ENCODE measurements around the gene MAP7. TPM values are rescaled to one million over a fixed set of nuclear protein-coding genes. Genes with fewer than 3 reads are reported as not detected.
"Not testable (repeated sequence)": the region's sequence is repeated elsewhere in the genome, so short reads cannot be mapped to it uniquely, and the experiment has no call there.

Gene MAP7
- total RNA-seq, 2 donors from 2014 or later, result 5.1 to 6.9 TPM

- ATAC-seq (ENCODE audit: insufficient number of reproducible peaks, low FRiP score, low read depth), result no peak
Measured at GRCh38 chr6:136494710-136495109, 55.5 kb downstream of the MAP7 start.

DNA sequence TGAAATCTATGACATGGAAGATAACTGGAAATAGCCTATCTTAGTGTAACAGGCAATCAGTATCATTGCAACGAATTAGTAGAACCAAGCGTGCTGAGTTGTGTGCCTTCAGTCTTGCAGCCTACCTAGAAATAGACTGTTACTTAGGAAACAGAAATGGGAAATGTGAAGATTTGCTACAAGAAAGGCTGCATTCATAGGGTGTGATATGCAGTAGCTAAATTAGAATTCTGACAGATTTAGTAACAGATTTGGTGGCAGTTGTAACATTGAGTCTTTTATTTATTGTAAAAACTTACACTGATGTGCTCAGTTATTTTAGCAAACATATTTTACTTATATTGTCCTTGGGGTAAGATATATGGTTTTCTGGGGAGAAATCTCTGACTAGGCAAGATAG is 56.2 kb downstream of the MAP7 start:
- Histone ChIP-seq H3K9me3 (no peaks in the 10 kb centered on the region), H3K27me3 (replicated peaks; ENCODE audit: insufficient read depth) (no peaks in the 10 kb centered on the region), H3K27ac (no peak overlapping the region), H3K4me1 (ENCODE audit: control insufficient read depth in 1 of 2, low read depth in 2 of 2) (no peaks in the 10 kb centered on the region), H3K4me3 (no peak overlapping the region), H3K36me3 (no peaks in the 10 kb centered on the region)
- ATAC-seq (ENCODE audit: insufficient number of reproducible peaks, low FRiP score, low read depth) (no peak), DNase-seq (ENCODE audit: low spot score) (no peak)
- no peak for TF ChIP-seq CTCF (IDR thresholded peaks at IDR 0.05)

More at GRCh38 chr6:136494710-136495109, 55.5 kb downstream of the MAP7 start:
- H3K4me3 ChIP-seq, result no peak overlapping the region
- H3K4me1 ChIP-seq (ENCODE audit: control insufficient read depth in 1 of 2, low read depth in 2 of 2), result no peaks in the 10 kb centered on the region
- no peaks in the 10 kb centered on the region for H3K36me3 ChIP-seq
- TF ChIP-seq CTCF (IDR thresholded peaks at IDR 0.05), result no peak
- no peaks in the 10 kb centered on the region for H3K9me3 ChIP-seq
- no peaks in the 10 kb centered on the region for H3K27me3 ChIP-seq (replicated peaks; ENCODE audit: insufficient read depth)
- no peak overlapping the region for H3K27ac ChIP-seq
- no peak for DNase-seq (ENCODE audit: low spot score)

DNA sequence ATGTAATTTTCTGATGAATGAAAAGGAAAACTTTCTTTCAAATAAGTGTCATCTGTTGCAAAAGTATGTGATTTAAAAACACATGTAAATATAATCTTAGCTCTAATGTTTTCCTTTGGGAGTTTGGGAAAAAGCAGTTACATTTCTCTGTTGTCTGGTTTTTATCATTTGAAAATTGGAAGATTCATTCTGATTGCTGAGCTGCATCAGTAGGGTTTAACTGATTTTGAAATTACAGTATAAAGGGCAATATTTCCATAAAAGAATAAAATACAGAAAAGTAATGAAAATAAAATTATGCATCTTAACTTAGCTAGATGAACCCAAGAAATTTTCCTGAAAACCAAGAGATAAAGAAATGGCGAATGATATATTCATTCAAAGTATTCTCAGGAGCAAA is 57.8 kb downstream of the MAP7 start:
- Histone ChIP-seq H3K27me3 (replicated peaks; ENCODE audit: insufficient read depth) (no peaks in the 10 kb centered on the region), H3K9me3 (no peaks in the 10 kb centered on the region), H3K4me1 (ENCODE audit: control insufficient read depth in 1 of 2, low read depth in 2 of 2) (no peaks in the 10 kb centered on the region), H3K27ac (no peak overlapping the region), H3K4me3 (no peak overlapping the region), H3K36me3 (no peaks in the 10 kb centered on the region)
- DNase-seq (ENCODE audit: low spot score) (no peak), ATAC-seq (ENCODE audit: insufficient number of reproducible peaks, low FRiP score, low read depth) (no peak)
- no peak for TF ChIP-seq CTCF (IDR thresholded peaks at IDR 0.05)

DNA sequence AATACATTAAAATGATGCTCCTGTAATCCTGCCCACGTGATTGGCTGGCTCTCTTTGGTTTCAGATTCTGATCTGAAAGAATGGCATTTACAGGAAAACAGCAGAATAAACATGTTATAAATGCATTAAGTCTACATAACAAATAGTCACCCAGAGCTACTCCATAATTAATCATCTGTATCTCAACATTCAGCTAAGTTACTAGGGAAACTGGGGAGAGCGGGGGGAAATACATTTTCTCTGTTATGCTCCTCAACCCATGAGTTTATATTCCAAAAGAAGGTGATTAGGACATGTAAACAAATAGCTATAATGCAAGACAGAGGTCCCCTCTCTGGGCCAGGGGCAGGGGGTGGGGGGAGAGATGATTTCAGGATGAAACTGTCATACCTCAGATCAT is 58.5 kb downstream of the MAP7 start:
- Histone ChIP-seq H3K4me1 (ENCODE audit: control insufficient read depth in 1 of 2, low read depth in 2 of 2) (no peaks in the 10 kb centered on the region), H3K9me3 (no peaks in the 10 kb centered on the region), H3K4me3 (no peak overlapping the region), H3K36me3 (no peaks in the 10 kb centered on the region), H3K27ac (no peak overlapping the region), H3K27me3 (replicated peaks; ENCODE audit: insufficient read depth) (no peaks in the 10 kb centered on the region)
- no peak for TF ChIP-seq CTCF (IDR thresholded peaks at IDR 0.05)
- no peak for ATAC-seq (ENCODE audit: insufficient number of reproducible peaks, low FRiP score, low read depth)
- no peak for DNase-seq (ENCODE audit: low spot score)

- Histone ChIP-seq H3K4me1 (ENCODE audit: control insufficient read depth in 1 of 2, low read depth in 2 of 2) (no peaks in the 10 kb centered on the region), H3K27ac (no peak overlapping the region), H3K27me3 (replicated peaks; ENCODE audit: insufficient read depth) (no peaks in the 10 kb centered on the region), H3K9me3 (no peaks in the 10 kb centered on the region), H3K4me3 (no peak overlapping the region), H3K36me3 (no peaks in the 10 kb centered on the region)
- TF ChIP-seq CTCF (IDR thresholded peaks at IDR 0.05), result no peak
- no peak for ATAC-seq (ENCODE audit: insufficient number of reproducible peaks, low FRiP score, low read depth)
- DNase-seq (ENCODE audit: low spot score), result no peak
Measured at GRCh38 chr6:136491251-136491650, 59.0 kb downstream of the MAP7 start.

DNA sequence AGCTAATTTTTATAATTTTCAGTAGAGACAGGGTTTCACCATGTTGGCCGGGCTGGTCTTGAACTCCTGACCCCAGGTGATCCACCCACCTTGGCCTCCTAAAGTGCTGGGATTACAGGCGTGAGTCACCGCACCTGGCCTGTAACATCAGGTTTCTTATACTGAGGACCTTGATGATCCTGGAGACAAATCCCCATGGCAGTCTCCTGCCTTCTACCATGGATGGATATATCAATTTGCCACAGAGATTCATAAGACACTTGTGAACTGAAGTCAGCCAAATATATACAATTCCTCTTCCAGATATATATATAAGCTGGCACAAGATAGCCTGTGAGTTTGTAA is 60.6 kb downstream of the MAP7 start:
- not testable (repeated sequence) for H3K9me3 ChIP-seq; H3K27ac ChIP-seq; H3K27me3 ChIP-seq (replicated peaks; ENCODE audit: insufficient read depth); H3K4me1 ChIP-seq (ENCODE audit: control insufficient read depth in 1 of 2, low read depth in 2 of 2); H3K36me3 ChIP-seq; DNase-seq (ENCODE audit: low spot score); ATAC-seq (ENCODE audit: insufficient number of reproducible peaks, low FRiP score, low read depth); H3K4me3 ChIP-seq

Measured in thoracic aorta (tissue), 2 donors.